Muscle of back (tissue), 10 donors: ENCODE data around the gene ZNF547. TPM values are rescaled to one million over a fixed set of nuclear protein-coding genes. Genes with fewer than 3 reads are reported as not detected.

Experiments
- polyA plus RNA-seq, 10 donors: library from polyadenylated mRNA; unstranded; fragments of 120-200 nt; gene quantifications; one replicate each; pipeline ENCODE4 v1.2.1, GENCODE V29; 2013; ENCODE audit not compliant: insufficient read length in 10 of 10

The ZNF547 gene
- polyA plus RNA-seq, 10 donors, result 2.6 to 4.6 (median 3.1) TPM

Other genes with a start within 250 kb of the ZNF547 start
- not detected for gene USP29, start 243.6 kb upstream of the ZNF547 start, polyA plus RNA-seq
- gene ZIM3, start 218.3 kb upstream of the ZNF547 start, polyA plus RNA-seq, result not detected
- gene DUXA, start 196.1 kb upstream of the ZNF547 start, polyA plus RNA-seq, result not detected
- gene ZNF264, start 172.1 kb upstream of the ZNF547 start, polyA plus RNA-seq, result 10 to 100 TPM; 10.5 to 15.9 (median 13.0) TPM
- gene AURKC, start 132.5 kb upstream of the ZNF547 start, polyA plus RNA-seq, result 1 to 10 TPM in 6 of 10 donors, under 1 TPM in 4; 0.69 to 2.7 (median 1.1) TPM
- 1 to 10 TPM; 3.9 to 6.5 (median 5.3) TPM for gene ZNF805, start 122.9 kb upstream of the ZNF547 start, polyA plus RNA-seq
- gene ZNF460, start 83.1 kb upstream of the ZNF547 start, polyA plus RNA-seq, result 1 to 10 TPM; 2.8 to 5.0 (median 3.3) TPM
- 1 to 10 TPM; 4.9 to 7.0 (median 6.1) TPM for gene ZNF543, start 43.1 kb upstream of the ZNF547 start, polyA plus RNA-seq
- 10 to 100 TPM in 3 of 10 donors, 1 to 10 TPM in 7; 8.0 to 10.9 (median 9.4) TPM for gene ZNF304, start 12.3 kb upstream of the ZNF547 start, polyA plus RNA-seq
- 10 to 100 TPM; 11.4 to 19.1 (median 14.1) TPM for gene TRAPPC2B, start within 50 bp of the ZNF547 start, polyA plus RNA-seq
- gene ZNF548, start 26.3 kb downstream of the ZNF547 start, polyA plus RNA-seq, result 10 to 100 TPM; 11.2 to 24.8 (median 16.9) TPM
- 1 to 10 TPM; 5.1 to 9.9 (median 7.8) TPM for gene ZNF17, start 47.6 kb downstream of the ZNF547 start, polyA plus RNA-seq
- gene ZNF749, start 71.8 kb downstream of the ZNF547 start, polyA plus RNA-seq, result 1 to 10 TPM; 4.1 to 8.5 (median 6.2) TPM
- 1 to 10 TPM in 8 of 10 donors, under 1 TPM in 2; 0.84 to 3.8 (median 1.5) TPM for gene VN1R1, start 93.6 kb downstream of the ZNF547 start, polyA plus RNA-seq
- 10 to 100 TPM in 4 of 10 donors, 1 to 10 TPM in 6; 6.4 to 11.9 (median 9.1) TPM for gene ZNF772, start 114.0 kb downstream of the ZNF547 start, polyA plus RNA-seq
- gene ZNF419, start 124.2 kb downstream of the ZNF547 start, polyA plus RNA-seq, result 10 to 100 TPM in 3 of 10 donors, 1 to 10 TPM in 7; 5.9 to 13.2 (median 9.9) TPM
- 10 to 100 TPM in 1 of 10 donors, 1 to 10 TPM in 9; 5.1 to 11.8 (median 7.4) TPM for gene ZNF773, start 136.4 kb downstream of the ZNF547 start, polyA plus RNA-seq
- 1 to 10 TPM; 4.7 to 9.5 (median 7.5) TPM for gene ZNF549, start 163.8 kb downstream of the ZNF547 start, polyA plus RNA-seq
- 10 to 100 TPM in 6 of 10 donors, 1 to 10 TPM in 4; 8.6 to 14.0 (median 11.1) TPM for gene ZNF550, start 196.3 kb downstream of the ZNF547 start, polyA plus RNA-seq
- 1 to 10 TPM; 4.3 to 6.1 (median 4.8) TPM for gene ZNF416, start 215.4 kb downstream of the ZNF547 start, polyA plus RNA-seq
- gene ZIK1, start 220.6 kb downstream of the ZNF547 start, polyA plus RNA-seq, result 1 to 10 TPM; 4.6 to 8.0 (median 5.6) TPM
- gene ZNF530, start 236.3 kb downstream of the ZNF547 start, polyA plus RNA-seq, result 1 to 10 TPM; 2.1 to 5.4 (median 3.4) TPM